NCI-H2196 treated with DMSO at 0.1 percent for 48 hours (cell line): ENCODE data around the gene PIMREG.
"Not testable (repeated sequence)": the region's sequence is repeated elsewhere in the genome, so short reads cannot be mapped to it uniquely, and the experiment has no call there.

Experiments used
- DNase-seq: peaks from one replicate; lab custom pipeline; 2025; ENCODE audit not compliant: unreplicated experiment; lab: John Stamatoyannopoulos, UW

PIMREG gene

GRCh38 chr17:6476076-6476809 is 32.0 kb downstream of the PIMREG start:
- no peak for DNase-seq

GRCh38 chr17:6476810-6477179 is 32.5 kb downstream of the PIMREG start:
- DNase-seq: no peak

GRCh38 chr17:6477831-6478383 is 33.7 kb downstream of the PIMREG start:
- no peak for DNase-seq

GRCh38 chr17:6478486-6478885 is 34.2 kb downstream of the PIMREG start:
- no peak for DNase-seq

- DNase-seq: no peak
Measured at GRCh38 chr17:6479622-6480302, 35.5 kb downstream of the PIMREG start.

GRCh38 chr17:6480303-6480675 is 36.0 kb downstream of the PIMREG start:
- no peak for DNase-seq

GRCh38 chr17:6482105-6482455 is 37.8 kb downstream of the PIMREG start:
- no peak for DNase-seq

- not testable (repeated sequence) for DNase-seq
Measured at GRCh38 chr17:6482796-6483195, 38.5 kb downstream of the PIMREG start.

GRCh38 chr17:6483507-6483906 is 39.3 kb downstream of the PIMREG start:
- no peak for DNase-seq

GRCh38 chr17:6485646-6486412 is 41.6 kb downstream of the PIMREG start:
- no peak for DNase-seq

- no peak for DNase-seq
Measured at GRCh38 chr17:6487251-6488007, 43.2 kb downstream of the PIMREG start.

- no peak for DNase-seq
Measured at GRCh38 chr17:6488008-6488539, 43.8 kb downstream of the PIMREG start.

- no peak for DNase-seq
Measured at GRCh38 chr17:6489016-6489550, 44.8 kb downstream of the PIMREG start.

- DNase-seq: no peak
Measured at GRCh38 chr17:6491071-6491700, 46.9 kb downstream of the PIMREG start.

- DNase-seq: no peak
Measured at GRCh38 chr17:6492892-6493674, 48.8 kb downstream of the PIMREG start.

- no peak for DNase-seq
Measured at GRCh38 chr17:6494239-6494941, 50.1 kb downstream of the PIMREG start.

- DNase-seq: no peak
Measured at GRCh38 chr17:6495450-6496115, 51.3 kb downstream of the PIMREG start.

GRCh38 chr17:6496116-6496481 is 51.8 kb downstream of the PIMREG start:
- DNase-seq: no peak
